Globus pallidus (tissue), 1 donor: Measurements from ENCODE around the gene TPRA1.

Source experiments
- DNase-seq: peaks from one replicate; pipeline ENCODE4 v3.0.0-alpha.2; 2015; ENCODE audit warnings: low spot score

The TPRA1 gene

GRCh38 chr3:127560051-127560787 is 30.3 kb downstream of the TPRA1 start:
- no peak for DNase-seq

GRCh38 chr3:127556565-127556964 is 34.0 kb downstream of the TPRA1 start:
- no peak for DNase-seq

DNA sequence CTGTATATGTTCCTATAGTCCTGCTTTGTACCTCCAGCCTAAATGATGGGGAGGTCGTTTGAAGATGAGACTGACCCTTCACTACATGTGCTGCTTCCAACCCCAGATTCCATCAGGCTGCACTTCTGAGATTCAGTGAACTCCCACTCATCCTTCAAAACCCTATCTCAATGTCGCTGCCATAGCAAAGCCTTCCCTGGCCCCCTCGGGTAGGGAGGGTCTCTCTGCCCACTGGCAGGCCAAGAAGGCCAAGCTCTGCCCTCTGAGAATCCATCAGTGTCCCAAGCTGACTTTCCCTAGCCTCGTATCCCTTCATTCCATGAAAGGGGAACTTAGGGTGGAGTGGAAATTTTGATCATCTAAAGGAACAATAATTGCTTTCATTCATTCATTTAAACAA is 35.4 kb downstream of the TPRA1 start:
- DNase-seq = no peak

DNA sequence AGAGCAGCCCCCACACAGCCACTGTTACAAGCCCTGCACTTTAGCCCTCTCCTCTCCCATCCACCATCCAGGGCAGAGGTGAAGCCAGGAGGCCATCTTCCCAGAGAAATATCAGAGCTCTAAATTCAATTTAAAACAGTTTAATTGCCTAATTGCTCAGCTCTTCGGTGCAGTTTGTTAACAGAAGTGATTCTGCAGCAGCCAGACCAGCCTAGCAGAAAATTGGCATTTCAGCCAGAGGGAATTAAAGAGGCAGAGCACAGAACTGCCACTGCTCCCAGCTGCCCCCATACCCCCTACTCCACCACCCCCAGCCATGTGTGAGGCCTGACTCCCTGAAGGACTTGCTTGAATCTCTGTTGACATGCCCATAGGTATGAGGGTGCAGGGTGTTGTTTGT is 38.5 kb downstream of the TPRA1 start:
- DNase-seq = no peak

- no peak for DNase-seq
Measured at GRCh38 chr3:127551178-127551577, 39.4 kb downstream of the TPRA1 start.

DNA sequence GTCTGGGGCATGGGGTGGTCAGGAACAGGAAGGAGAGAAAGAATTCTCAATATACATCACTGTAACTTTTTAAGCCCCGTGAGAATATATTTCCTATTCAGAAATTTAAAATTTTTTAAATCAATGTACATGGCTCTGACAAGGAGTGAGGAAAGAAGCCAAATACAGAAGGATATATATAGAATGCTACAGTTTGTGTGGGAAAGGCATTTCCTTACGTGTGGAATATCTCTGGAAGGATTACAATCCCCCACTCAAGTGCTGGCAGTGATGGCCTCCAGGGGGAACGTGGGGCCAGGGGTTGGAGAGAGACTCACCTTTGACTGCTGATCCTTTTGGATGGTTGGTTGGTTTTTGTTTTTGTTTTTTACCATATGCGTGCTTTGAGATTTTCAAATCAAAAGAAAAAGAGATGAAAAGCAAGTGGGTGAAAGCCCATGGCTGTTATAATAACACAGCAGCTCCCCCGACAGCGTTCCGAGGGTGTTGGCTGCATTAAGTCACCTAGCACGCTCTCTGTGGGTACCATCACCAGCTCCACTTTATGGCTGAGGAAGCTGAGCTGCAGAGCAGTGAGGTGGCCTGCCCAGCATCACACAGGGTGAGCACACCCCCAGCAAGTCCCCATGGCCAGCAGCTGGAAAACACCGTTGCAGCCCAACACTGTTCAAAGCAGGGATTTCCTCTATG is 39.9 kb downstream of the TPRA1 start:
- DNase-seq = no peak

DNA sequence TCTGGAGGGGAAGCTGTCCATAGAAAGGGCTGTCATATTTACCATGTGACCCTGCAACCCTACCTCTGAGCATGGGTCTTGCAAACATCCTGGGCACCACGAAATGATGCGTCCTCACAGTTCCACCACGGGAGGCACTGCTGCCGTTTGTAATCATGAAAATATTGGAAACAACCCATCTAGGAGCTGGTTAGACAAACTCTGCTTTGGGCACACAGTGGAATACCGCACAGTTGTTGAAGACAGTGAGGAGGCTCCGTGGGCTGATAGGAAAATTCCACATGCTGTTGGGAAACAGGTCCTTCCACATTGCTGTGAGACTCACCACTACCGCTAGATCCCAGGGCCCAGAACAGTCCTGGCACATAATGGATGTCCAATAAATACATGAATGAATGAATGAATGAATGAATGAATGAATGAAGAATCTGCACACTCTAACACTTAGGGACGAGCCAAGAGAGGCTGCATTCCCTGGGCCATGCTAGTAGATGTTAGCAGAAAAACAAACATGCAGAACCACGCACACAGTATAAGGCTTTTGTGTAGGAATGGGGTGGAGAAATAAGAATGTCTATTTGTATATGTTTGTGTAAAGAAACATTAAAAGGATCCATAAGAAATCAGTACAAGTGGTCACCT is 40.6 kb downstream of the TPRA1 start:
- no peak for DNase-seq

DNA sequence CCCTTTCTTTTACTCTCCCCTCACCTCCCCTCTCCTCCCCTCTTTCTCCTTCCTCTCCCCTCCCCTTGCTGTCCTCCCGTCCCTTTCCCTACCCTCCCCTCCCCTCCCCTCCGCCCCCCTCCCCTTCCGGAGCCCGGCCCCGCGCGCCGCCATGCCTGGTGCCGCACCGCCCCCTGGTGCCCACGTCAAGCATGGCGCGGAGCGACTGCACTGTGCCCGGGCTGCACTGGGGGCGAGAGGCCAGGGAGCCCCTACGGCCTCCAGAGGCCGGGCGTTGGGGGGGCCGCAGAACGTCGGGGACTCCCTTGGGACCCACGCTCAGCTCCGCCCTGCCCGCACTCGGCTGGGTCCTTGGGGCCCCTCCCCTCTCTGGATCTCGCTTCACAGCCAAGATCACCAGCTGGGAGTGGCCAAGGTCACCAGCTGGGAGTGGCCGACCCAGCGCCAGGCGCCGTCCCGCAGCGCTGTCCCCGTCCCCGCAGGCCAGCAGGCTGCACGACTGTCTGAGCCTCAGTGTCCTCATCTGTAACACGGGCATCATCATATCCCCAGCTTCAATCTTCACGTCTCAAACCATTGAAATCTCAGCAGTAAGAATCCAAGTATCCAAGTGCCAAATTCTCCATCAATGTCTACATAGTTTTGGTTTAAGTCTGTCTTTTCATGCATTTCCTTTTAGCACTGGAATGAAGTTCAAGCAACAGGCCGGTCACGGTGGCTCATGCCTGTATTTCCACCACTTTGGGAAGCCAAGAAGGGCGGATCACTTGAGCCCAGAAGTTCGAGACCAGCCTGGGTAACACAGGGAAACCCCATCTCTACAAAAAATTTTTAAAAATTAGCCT is 42.5 kb downstream of the TPRA1 start:
- DNase-seq = peak; percentile 65

GRCh38 chr3:127546970-127547733 is 43.4 kb downstream of the TPRA1 start:
- no peak for DNase-seq

GRCh38 chr3:127546554-127546953 is 44.0 kb downstream of the TPRA1 start:
- DNase-seq = no peak

DNA sequence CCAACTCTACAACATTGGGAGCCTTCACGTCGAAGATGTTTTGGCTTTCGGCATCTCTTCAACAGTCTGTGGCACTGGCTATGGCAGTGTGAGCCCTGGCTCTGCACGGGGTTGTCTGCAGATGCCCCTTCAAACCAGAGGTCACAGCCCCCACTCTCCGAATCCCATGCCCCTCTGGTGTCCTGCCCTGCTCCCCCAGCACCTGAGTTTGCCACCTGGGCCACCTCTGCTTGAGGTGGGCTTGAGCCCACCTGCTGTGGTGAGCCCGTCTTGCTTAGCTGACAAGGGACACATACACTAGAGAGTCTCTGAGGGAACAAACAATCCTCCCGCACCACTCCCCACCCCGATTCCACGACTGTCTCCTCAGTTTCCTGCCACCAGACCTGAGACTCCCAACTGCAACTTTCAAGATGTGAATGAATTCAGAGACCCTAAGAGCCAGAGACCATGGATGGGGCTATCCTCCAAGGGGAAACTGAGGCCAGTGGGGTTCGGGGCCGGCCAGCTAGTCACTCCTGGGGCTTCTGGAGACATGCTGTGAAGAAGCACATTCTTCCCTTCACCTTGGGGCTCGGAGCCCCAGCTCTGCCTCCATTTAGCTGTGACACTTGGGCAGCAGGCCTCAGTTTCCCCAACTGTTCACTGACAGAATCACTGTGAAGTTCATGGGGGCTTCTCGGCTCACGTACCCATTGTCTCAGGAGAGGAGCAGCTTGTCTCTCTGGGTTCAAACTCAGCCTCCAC is 44.6 kb downstream of the TPRA1 start:
- DNase-seq = no peak

DNA sequence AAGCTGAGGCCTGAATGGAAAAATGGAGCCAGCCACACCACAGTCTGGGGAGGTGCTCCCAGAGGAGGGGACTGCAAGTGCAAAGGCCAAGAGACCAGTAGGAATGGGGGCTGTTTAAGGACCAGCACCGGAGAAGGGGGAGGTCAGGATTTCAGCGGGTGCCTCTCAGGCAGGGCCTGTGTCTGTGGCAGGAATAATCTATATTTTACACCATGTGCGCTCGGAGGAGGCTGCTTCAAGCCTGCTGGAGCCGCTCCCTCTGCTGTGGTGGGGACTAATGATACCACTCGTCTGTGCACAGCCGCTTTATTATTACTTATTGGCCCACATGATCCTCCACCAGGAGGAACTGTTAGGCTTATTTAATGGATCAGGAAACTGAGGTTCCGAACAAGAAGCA is 45.3 kb downstream of the TPRA1 start:
- no peak for DNase-seq

- no peak for DNase-seq
Measured at GRCh38 chr3:127544803-127545201, 45.7 kb downstream of the TPRA1 start.

DNA sequence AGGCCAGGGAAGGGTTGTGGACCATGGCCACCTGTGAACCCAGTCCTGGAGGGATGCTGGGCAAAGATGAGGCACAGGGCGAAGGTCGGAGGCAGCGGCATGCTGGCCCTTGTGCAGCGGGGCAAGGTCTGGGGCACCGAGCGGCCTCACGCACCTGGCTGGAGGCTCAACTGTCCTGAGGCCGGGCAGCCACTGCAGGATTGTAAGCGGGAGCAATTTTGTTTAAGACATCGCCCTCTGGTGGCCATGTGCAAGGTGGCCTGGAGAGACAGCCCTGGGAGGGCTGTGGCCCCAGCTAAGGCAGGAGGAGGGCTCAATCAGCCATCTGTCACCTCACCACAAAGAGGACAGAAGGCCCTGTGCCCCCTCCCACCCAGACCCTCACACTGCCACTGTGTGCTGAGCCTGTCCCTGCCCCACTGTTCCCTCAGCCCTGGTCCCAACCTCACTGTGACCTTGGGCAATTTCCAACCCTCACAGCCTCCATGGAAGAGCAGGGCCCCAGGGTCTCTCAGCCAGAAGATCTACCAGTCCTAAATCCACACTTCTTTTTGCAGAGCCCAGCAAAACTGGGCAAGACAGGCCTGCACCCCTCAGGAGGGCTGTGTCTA is 46.2 kb downstream of the TPRA1 start:
- peak; percentile 54 for DNase-seq

GRCh38 chr3:127543441-127543840 is 47.1 kb downstream of the TPRA1 start:
- no peak for DNase-seq

GRCh38 chr3:127542441-127542952 is 48.0 kb downstream of the TPRA1 start:
- DNase-seq = no peak

DNA sequence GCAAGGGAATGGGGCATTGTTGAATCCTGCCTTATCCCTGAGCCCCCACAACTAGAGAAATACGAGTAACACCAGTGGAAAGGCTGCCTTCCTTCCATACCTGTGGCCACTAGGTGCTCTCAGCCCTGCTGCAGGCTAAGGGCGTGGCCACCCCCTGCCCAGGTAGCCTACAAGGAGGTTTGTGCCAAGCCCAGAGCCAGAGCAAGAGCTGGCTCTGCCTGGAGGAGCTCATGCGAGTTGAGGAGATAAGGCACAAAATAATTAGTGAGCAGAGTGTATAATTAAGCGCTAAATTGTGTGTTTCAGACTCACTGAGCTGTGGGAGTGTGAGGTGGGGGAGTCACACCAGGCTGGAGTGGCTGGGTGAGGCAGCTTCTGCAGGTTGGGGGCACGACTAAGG is 49.2 kb downstream of the TPRA1 start:
- no peak for DNase-seq

GRCh38 chr3:127539366-127540060 is 51.0 kb downstream of the TPRA1 start:
- no peak for DNase-seq

GRCh38 chr3:127538569-127538968 is 52.0 kb downstream of the TPRA1 start:
- no peak for DNase-seq
